HG02981 (cell line): ENCODE results near the gene PTS.
"Not testable (repeated sequence)": the region's sequence is repeated elsewhere in the genome, so short reads cannot be mapped to it uniquely, and the experiment has no call there.

Source experiments
- ATAC-seq: cut with Tn5 transposase; IDR thresholded peaks from one replicate; pipeline ENCODE4 v1.9.1; 2021; ENCODE audit warnings: mild to moderate bottlenecking, moderate library complexity; ENCODE audit not compliant: unreplicated experiment

PTS gene

DNA sequence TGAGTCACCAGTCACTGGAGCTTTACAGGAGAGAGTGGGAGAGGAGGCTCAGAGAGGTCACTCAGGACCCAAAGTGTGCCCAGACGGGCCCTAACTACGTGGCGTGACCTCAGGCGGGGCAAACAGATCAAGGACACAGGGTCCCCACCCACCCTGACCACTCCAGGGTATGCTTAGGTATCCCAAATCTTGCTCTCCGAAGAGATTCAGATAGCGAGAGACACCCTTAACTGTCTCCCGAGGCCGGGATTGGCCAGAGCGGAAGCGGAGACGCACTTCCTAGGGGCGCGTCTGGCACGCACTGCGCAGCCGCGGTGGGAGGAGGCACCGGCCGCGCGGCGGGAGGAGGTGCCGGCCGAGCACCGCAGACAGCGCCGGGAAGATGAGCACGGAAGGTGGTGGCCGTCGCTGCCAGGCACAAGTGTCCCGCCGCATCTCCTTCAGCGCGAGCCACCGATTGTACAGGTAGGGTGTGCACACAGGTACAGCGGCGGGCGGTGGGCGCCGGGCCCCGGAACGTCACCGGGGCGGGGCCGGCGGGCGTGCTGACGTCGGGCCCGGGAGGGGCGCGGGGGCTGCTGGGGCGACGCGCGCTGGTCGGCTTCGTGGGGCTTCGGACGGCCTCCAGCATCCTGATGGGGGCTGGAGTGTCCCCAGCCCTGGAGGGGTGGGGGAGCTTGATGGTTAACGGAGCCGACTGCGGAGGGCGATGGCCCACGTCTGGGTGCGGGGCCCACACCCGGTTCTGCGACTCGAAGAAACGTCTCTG lies at the start of gene PTS:
Gene PTS (plus strand): TSS at position 367 of the 769 bp plus-strand sequence. CDS start 16 bp downstream, at position 383.
- ATAC-seq: peak; percentile 92

DNA sequence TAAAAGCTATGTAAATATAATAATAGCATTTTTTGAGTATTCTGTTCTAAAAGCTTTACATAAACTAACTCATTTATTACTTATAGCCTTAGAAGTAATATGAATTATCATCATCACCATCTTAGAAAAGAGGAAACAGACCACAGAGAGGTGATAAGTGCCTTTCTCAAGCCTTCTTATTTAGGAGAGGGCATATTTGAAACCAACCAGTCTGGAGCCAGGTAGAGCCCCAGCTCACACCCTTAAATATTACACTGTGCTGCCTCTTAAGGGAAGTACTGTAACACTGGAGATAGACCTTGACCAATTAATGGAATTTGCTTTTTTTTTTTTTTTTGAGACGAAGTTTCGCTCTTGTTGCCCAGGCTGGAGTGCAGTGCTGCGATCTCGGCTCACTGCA lies 48.6 kb upstream of the PTS start:
- no peak for ATAC-seq

DNA sequence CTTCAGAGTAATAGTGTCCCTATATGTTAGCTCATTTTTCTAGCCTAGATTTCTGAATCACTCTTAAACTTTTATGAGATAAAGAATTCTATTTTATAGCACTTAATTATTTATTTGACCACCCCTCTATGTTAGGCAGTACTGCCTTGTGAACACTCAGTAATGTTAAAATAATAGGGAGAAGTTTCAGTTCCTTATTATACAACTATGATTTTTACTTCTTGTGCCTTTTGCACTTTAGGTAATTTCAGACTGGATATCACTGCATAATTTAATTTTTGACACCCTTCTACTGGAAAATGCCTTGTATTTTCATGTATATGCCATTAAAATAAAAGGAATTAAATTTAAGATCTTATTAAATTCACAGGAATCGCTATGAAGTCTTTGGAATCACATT lies 47.8 kb upstream of the PTS start:
- no peak for ATAC-seq

DNA sequence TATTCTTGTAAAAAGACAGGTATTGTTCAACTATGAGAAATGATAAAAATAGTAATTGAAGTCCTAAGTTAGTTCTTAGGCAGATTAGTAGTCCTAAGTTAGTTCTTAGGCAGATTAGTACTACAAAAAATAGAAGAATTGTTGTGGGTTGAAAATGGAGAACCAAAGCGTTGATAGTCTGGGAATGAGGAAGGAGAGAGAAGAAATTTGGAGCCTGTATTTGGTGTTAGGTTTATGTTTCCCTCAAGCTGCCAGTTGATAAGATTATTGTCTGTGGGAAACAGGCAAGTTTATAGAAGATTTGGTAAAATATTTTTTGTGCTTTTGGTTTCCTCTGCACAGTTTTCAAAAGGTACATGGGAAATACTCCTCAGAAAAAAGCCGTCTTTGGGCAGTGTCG lies 47.3 kb upstream of the PTS start:
- no peak for ATAC-seq

DNA sequence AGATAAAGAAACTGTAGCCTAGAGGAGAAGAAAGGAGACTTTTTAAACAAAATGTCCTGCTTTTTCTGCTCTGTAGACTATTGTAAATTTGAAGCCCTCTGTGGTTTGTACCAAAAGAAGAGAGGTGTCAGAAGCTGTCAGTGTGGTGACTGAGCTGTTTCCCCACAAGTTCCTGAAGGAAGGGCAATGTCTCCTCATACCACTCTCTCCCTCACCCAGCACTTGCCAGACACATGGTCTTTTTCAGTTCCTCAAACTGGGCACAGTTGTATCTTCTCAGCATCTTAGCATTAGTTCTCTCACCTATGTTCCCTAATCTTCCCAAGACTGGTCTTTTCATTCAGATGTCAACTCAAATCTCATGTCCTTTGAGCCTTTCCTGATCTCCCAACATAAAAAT lies 46.6 kb upstream of the PTS start:
- peak; percentile 56 for ATAC-seq

DNA sequence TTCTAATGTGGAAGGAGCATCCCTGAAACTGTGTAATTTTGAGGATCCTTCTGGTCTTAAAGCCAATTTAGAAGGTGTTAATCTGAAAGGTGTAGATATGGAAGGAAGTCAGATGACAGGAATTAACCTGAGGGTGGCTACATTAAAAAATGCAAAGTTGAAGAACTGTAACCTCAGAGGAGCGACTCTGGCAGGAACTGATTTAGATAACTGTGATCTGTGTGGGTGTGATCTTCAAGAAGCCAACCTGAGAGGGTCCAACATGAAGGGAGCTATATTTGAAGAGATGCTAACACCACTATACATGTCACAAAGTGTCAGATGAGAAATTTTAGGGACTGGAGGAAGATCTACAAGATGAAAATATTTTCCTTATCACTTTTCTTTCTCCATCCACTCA lies 43.4 kb upstream of the PTS start:
- ATAC-seq: no peak

DNA sequence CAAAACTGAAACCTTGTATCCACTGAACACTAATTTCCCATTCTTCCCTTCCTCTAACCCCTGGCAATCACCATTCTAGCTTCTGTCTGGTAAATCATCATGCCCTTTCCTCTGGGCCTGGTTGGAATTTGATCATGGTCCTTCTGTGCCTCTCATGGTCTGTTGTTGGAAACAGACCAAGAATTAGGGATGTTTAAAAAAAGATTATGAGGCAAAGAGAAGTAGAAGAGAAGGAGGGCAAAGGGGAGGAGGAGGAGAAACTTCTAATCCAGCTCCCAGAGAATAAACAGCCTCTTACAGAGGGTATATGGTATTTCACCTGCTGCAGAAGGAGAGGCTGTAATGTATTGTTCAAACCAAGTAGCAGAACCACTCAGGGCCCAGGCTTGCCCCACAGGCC lies 40.3 kb upstream of the PTS start:
- ATAC-seq: no peak

DNA sequence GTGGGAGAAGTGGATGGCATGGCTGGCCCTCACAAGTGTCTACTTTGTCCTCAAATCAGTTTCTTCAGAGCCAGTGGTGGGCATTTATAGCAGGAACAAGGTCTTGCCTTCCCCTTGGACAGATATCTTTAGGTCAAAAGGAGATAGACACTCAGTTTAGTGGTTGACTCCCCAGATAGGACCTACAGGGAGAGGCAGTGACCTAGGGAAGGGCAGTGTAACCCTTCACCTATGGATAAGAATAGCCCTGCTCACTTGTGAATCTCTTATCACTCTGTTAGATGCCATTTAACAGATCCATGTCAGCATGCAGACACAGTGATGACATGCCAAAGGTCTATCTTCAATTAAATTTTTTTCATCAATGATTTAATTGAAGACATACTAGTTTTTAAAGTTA lies 39.9 kb upstream of the PTS start:
- no peak for ATAC-seq

DNA sequence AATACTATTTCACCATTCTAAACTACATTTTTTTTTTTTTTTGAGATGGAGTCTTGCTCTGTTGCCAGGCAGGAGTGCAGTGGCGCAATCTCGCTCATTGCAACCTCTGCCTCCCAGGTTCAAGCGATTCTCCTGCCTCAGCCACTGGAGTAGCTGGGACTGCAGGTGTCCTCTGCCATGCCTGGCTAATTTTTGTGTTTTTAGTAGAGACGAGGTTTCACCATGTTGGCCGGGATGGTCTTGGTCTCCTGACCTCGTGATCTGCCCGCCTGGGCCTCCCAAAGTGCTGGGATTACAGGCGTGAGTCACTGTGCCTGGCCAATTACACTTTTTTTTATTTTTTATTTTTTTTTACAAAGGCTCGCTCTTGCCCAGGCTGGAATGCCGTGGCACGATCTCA lies 31.1 kb upstream of the PTS start:
- not testable (repeated sequence) for ATAC-seq

DNA sequence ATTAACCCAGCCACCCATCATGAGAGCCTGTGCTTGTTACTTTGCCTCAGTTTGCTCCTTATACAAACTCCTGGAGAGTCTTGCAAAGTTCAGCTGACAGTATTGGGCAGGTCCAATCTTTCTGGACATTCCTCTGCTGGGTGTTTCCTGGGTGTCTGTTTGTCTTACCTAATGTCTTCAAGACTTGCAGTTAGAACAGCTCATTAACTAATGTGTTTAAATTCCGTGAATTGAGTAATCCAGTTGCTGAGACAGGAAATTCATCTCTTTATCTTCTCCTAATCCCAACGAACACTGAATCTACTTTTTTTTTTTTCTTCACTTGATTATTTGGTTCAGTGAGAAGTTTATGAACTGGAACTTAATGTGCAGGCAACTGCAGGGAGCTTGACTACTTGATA lies 30.3 kb upstream of the PTS start:
- ATAC-seq: no peak

DNA sequence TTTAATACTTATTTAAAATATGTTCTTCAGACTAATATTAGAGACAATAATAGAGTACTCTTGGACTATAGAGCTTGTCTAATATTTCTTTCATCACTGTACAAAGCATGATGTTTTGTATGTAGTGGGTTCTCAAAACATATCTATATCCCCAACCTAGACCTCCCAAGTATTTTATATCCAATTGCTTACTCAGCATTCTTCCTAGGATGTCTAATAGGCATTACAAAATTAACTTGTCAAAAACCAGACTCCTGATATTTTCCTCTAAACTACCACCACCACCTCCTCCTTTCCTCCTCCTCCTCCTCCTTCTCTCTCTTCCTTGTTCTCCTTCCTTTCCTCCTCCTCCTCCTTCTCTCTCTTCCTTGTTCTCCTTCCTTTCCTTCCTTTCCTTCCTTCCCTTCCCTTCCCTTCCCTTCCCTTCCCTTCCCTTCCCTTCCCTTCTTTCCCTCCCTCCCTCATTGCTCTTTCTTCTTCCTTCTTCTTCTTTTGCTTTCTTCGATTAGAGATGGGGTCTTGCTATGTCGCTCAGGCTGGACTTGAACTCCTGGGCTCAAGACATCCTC lies 29.6 kb upstream of the PTS start:
- ATAC-seq: no peak

DNA sequence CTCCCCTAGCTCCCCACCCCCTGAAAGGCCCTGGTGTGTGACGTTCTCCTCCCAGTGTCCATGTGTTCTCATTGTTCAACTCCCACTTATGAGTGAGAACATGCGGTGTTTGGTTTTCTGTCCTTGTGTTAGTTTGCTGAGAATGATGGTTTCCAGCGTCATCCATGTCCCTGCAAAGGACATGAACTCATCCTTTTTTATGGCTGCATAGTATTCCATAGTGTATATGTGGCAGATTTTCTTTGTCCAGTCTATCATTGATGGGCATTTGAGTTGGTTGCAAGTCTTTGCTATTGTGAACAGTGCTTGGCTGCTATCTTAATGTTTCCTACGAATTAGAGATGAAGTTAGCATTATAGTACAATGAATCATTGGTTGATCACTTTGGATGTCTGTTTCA lies 27.1 kb upstream of the PTS start:
- ATAC-seq: not testable (repeated sequence)

DNA sequence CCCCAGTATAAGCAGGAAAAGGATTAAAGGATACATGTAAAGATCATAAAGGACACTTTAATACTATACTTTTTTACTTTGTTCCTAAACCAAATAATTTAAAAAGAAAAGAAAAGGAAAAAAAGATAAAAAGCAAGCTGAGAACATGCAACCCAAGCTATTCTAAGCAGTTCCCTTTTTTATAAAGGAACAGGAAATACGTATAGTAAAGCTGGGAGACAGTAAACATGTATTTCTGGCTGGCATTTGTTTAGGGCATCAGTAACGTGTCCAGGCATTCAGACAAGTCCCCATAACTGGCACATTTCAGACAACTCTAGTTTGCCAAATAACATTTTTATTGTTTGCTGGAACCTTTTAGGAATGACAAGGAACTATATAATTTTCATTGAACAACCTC lies 26.0 kb upstream of the PTS start:
- no peak for ATAC-seq

DNA sequence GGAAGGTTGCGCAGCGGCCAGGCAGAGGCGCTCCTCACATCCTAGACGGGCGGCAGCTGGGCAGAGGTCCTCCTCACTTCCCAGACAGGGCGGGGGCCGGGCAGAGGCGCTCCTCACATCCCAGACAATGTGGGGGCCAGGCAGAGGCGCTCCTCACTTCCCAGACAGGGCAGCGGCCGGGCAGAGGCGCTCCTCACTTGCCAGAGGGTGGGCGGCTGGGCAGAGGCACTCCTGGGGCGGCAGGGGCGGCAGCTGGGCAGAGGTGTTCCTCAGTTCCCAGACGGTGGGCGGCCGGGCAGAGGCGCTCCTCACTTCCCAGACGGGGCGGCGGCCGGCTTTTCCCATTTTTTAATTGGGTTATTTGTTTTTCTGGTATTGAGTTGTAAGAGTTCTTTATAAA lies 20.2 kb upstream of the PTS start:
- no peak for ATAC-seq

DNA sequence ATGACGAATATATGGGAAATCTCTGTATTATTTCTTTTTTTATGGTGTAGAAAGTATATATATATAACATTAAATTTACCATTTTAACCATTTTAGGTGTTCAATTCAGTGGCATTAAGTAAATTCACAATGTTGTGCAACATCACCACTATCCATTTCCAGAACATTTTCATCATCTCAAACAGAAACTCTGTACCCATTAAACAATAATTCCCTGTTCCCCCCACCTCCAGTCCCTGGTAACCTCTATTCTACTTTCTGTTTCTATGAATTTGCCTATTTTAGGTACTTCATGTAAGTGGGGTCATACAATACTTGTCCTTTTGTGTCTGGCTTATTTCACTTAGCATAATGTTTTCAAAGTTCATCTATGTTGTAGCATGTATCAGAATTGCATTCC lies 15.3 kb upstream of the PTS start:
- no peak for ATAC-seq

DNA sequence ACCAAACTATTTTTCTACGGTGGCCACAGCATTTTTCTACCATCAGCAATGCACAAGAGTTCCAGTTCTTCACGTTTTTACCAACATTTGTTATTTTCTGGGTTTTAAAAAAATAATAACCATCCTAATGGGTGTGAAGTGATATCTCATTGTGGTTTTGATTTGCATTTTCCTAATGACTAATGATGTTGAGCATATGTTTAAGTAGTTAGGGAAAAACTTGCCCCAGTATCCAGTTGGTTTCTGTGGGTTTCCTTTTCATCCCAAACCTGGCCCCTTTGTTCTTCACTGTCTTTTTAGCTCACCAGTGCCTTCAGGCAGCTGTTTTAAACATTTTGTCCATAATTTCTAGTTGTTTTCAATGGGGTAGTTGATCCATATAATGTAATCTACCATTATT lies 14.7 kb upstream of the PTS start:
- no peak for ATAC-seq

DNA sequence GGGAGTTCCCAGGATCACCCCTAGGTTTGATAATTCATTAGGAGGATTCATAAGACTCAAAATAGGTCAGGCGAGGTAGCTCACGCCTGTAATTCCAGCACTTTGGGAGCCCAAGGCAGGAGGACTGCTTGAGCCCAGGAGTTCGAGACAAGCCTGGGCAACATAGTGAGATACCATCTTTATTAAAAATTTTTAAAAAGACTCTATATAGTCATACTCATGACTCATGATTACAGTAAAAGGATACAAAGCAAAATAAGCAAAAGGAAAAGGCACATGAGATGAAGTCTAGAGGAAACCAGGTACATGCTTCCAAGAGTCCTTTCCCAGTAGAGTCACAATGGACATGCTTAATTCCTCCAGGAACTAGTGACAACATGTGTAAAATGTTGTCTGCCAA lies 13.9 kb upstream of the PTS start:
- ATAC-seq: no peak

DNA sequence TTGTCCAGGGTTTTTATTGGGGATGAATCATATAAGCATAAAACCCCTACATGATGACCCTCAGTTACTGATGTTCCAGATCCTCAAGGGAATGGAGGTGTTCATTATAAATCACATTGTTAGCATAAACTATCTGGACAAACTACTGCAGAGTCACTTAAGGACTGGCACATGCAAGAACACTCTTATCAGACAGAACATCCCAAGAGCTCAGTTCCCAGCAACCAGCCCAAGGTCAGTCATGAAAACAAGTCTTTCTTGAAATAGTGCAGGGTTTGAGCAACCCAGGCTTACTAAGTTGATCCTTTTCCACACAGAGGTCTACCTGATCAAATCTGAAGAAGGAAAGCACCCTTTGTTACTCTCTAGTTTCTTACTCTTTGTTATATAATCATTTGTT lies 13.5 kb upstream of the PTS start:
- no peak for ATAC-seq

DNA sequence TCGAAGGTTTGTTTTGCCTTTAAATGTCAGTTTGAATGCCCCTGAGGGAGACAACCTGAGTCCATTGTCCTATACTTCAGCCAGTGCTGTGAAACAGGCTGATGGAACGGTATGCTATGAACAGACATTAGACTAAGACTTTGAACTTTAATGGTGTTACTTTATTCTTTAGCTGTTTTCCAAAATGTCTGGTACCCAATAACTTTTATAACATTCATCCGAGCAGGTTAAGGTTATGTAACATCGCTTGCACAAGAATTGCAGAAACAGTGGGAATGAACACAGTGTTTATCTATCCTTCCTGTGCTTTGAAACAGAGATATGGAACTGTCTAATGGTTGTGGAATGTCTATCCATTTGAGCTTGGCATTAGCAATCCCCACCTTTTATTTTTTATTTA lies 12.5 kb upstream of the PTS start:
- no peak for ATAC-seq

DNA sequence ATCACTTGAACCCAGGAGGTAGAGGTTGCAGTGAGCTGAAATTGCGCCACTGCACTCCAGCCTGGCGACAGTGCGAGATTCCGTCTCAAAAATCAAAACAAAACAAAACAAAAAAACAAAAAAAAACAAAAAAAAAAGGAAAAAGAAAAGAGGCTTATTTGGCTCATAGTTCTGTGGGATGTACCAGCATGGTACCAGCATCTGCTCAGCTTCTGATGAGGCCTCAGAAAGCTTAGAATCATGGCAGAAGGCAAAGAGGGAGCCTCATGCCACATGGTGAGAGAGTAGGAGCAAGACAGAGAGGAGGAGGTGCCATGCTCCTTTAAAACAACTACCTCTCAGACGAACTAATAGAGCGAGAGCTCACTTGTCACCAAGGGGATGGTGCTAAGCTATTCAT lies 10.6 kb upstream of the PTS start:
- no peak for ATAC-seq

DNA sequence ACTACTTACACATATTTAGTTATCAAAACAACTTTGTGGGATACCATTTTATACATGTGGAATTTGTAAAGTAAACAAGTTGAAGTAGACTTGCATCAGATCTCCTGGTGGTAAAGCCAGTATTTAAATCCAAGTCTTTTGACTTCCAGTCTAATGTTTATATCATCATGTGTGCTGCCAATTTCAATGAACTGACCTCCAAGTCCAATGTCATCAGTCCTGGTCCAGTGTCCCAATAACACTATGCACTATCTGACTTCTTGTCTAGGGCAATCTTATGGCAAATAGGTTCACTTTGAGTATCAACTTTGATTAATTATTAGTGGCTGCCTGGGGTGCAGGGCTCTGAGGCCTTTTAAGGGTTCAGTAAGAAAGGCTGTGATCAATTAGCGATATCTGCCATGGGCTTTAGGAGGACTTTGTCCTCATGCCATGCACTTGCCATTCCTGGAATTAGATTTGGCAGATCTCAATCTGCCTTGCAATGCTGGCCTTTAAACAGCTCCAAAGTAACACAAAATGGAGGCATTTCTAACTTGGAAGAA lies 9.6 kb upstream of the PTS start:
- ATAC-seq: no peak

DNA sequence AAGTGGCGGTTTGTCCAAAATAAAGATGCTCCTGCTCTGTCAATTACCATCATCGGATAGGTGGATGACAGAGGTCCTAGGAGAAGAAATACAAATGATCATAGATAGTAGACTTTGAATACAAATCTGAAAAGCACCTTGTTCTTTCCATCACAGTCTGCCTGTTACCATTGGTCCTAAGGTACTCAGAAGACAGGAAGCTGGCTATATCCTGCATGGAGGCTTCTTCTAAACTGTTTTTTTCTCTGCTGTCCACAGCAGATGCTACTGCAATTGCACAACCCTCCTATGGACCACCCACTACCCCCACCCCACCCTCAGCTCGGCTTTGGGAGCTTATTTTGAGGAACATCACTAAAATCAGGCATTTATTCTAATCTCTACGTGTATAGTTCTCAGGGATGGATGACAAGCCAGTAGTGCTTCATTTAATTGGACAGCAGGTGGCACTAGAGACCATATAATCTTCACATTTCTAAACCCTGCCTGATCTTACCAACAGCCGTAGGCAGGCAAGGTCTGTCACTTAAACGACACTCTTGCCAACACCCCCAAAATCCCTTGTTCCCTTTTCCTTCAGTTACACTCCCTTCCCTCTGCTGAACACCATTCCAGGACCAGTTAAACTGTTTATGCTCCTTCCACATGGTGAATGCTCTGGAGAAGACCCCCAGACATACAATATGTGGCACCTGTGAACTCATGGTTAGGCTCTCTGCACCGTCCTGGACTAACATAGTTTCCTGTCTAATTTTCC lies 6.6 kb upstream of the PTS start:
- ATAC-seq: peak; percentile 97
